Gastroesophageal sphincter (tissue), 3 donors: ENCODE results near the gene CEP164.

Experiments used
- EP300 ChIP-seq: sonication (generic); formaldehyde crosslinking; IDR thresholded peaks from one replicate; pipeline ENCODE4 v1.6.1; 2017; ENCODE audit warnings: antibody characterized with exemption, mild to moderate bottlenecking
- POLR2A ChIP-seq, 2 donors: fragments of 450-650 bp; IDR thresholded peaks; one replicate each; pipeline ENCODE4 v1.6.1; 2017; ENCODE audit warnings: antibody characterized with exemption in 2 of 2, mild to moderate bottlenecking in 2 of 2, moderate library complexity in 1 of 2
- POLR2AphosphoS5 ChIP-seq: sonication (generic); formaldehyde crosslinking; IDR thresholded peaks from one replicate; pipeline ENCODE4 v1.6.1; 2017; ENCODE audit warnings: antibody characterized with exemption
- TF ChIP-seq, protein P1 (sequence below), 4 experiments: fragments of 200-600 bp in 2 of 4; fragments of 450-650 bp in 2 of 4; sonication (generic) in 1 of 4; IDR thresholded peaks; one replicate each; pipeline ENCODE4 v1.5.1; 2017 to 2019; ENCODE audit warnings: antibody characterized with exemption in 4 of 4, mild to moderate bottlenecking in 2 of 4, moderate library complexity in 2 of 4

DNA sequence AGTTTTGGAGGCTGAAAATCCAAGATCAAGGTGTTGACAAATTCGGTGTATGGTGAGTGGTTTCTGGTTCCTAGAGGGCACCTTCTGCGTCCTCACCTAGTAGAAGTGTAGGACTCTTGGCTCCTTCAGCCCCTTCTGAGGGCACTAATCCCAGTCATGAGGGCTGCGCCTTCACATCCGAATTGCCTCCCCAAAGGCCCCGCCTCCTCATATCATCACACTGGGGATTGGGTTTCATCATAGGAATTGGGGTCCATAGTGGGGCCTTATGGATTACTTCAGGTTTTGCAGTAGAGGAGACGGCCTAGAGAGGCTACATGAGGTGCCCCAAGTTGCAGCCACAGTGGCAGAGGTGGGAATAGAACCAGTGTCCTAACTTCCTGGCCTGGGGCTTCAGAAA lies 87.1 kb downstream of the CEP164 start:
- TF ChIP-seq EP300 (no peak), POLR2A (IDR thresholded peaks at IDR 0.05) (no peak), POLR2AphosphoS5 (no peak)
- TF ChIP-seq, protein P1, sequence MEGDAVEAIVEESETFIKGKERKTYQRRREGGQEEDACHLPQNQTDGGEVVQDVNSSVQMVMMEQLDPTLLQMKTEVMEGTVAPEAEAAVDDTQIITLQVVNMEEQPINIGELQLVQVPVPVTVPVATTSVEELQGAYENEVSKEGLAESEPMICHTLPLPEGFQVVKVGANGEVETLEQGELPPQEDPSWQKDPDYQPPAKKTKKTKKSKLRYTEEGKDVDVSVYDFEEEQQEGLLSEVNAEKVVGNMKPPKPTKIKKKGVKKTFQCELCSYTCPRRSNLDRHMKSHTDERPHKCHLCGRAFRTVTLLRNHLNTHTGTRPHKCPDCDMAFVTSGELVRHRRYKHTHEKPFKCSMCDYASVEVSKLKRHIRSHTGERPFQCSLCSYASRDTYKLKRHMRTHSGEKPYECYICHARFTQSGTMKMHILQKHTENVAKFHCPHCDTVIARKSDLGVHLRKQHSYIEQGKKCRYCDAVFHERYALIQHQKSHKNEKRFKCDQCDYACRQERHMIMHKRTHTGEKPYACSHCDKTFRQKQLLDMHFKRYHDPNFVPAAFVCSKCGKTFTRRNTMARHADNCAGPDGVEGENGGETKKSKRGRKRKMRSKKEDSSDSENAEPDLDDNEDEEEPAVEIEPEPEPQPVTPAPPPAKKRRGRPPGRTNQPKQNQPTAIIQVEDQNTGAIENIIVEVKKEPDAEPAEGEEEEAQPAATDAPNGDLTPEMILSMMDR (IDR thresholded peaks at IDR 0.05) = no peak
